Heart left ventricle (tissue), 13 donors: Measurements from ENCODE around the gene GABBR2.

Source experiments
- CTCF ChIP-seq, 12 donors: fragments of 200-600 bp; sonication (generic) in 4 of 12; IDR thresholded peaks; one replicate each; pipeline versions ENCODE4 v1.5.0 to v1.8.0; 2018 to 2022; ENCODE audit warnings: antibody characterized with exemption in 12 of 12, mild to moderate bottlenecking in 5 of 12
- POLR2A ChIP-seq, 2 donors: fragments of 450-650 bp; IDR thresholded peaks; one replicate each; pipeline ENCODE4 v1.6.1; 2017; ENCODE audit warnings: antibody characterized with exemption in 2 of 2, mild to moderate bottlenecking in 2 of 2, moderate library complexity in 2 of 2
- donor health status: ischemic (EF 13 %, LVEDD 7.1; RV severe dilation, severe dysfunction).
- donor health status: DM: no; HTN: yes; CAD: no.
- donor health status: DM: no; HTN: no; CAD: no.
- donor health status: ischemic (EF 25% LVEDD 6.9; RV normal size, moderate dysfunction).
- donor health status: ischemic (EF 25% LVEDD 5.7; RV mildly dilated, moderate dysfunction).
- donor health status: ischemic (EF 35%, LVEDD 5.7; RV mildly dilated, moderate dysfunction).
- donor health status: nonischemic (EF 11% LVEDD 7.7; RV severe dilation, severe dysfunction).
- donor health status: DM: yes; HTN: yes; CAD: no.
- donor health status: PGD.
- donor health status: ischemic (EF 29% LVEDD 5.4; RV normal size, mild dysfunction).
- donor health status: nonischemic (EF 23%, LVEDD 6.1; RV moderate dilation, normal function).

GRCh38 chr9:98556511-98556910, 152.2 kb downstream of the GABBR2 start:
- TF ChIP-seq CTCF (IDR thresholded peaks at IDR 0.05): no peak
- TF ChIP-seq POLR2A (IDR thresholded peaks at IDR 0.05): no peak
